HG02852 (cell line): ENCODE results near the gene NDE1.

ENCODE experiments used
- ATAC-seq: cut with Tn5 transposase; IDR thresholded peaks from one replicate; pipeline ENCODE4 v1.9.1; 2021; ENCODE audit warnings: mild to moderate bottlenecking, moderate library complexity; ENCODE audit not compliant: unreplicated experiment

The NDE1 gene

DNA sequence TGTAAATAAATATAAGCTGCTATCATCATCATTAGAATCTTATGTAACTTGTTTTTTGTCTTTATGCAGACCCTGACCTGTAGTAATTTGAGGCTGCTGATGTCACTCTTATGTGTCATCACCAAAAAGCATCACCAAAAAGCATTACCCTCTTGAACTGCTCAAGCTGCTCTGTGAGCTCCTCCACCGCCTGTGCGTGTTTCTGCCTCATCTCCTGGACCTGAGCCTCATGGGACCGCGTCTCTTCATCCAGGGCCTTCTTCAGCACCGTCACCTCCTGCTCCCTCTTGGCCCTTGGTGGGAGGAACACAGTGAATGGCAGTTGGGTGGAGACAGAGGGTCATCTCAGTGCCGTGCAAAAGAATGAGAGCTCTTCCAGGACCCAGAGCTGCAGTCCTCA is 82.4 kb downstream of the NDE1 start:
- no peak for ATAC-seq

DNA sequence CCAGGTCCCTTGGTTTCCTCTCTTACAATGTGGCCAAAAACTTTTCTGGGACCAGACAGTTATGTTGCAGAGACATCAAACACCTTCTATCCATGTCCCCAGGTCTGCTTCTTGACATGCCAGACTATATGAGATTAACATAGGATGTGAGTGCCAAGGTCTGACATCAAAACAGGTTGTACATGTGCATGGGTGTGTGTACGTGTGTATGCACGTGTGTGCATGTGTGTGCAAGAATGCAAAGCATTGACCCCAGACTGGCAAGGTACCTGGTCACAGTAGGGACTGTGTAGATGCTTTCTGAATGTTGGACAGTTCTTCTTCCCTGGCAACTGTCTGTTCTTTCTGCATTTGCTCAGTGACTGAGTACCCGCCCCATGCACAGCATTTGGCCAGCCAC is 85.6 kb downstream of the NDE1 start:
- no peak for ATAC-seq

DNA sequence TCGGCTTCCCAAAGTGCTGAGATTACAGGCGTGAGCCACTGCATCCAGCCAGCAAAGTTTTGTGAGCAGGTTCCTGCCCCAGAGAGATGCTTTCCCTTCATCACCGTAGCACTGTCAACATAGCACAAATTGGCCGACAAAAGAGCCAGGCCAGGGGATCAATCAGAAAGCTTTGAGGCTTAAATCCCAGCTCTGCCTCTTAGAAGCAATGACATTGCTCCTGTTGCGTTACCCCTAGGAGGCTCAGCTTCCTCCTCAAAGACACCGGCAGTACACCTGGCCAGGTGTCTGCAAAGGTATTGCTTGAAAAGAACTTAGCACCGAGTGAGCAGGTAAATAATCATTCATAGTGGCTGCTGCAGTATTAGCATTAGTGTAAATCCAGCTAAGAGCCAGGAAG is 86.5 kb downstream of the NDE1 start:
- no peak for ATAC-seq

DNA sequence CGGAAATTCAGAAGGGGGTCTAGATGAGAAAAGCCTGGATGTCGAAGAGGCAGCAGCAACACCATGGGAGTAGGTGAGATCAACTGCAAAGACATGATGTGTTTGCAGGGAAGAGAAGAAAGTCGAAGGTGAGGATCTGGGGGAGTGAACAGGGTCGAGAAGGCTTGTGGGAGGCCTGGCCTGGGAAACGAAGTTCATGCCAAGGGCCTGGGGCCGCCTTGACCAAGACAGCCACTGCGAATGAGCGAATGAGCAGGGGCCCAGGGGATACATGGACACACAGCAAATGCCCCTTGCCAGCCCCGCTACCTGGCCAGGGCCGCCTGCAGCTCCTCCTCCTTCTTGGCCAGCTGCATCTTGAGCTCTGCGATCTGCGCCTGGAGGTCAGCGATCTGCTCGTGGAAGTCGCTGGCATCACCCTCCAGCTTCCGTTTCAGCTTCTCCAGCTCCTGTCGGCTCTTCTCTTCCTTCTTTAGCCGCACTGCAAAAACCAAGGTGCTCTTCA is 87.1 kb downstream of the NDE1 start:
- no peak for ATAC-seq

DNA sequence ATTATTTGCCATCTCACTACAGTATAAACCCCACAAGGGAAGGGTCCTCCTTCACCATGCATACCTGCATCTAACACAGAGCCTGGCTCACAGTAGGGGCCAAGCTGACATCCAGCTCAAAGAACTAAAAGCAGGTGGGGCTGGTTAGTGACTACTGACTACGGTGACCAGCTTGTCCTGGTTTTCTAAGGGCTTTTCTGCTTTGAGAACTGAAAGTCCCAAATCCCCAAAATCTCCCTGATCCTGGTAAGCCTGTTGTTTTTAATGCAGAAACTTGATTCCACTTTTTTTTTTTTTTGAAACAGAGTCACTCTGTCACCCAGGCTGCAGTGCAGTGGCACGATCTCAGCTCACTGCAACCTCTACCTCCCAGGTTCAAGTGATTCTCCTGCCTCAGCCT is 89.4 kb downstream of the NDE1 start:
- ATAC-seq, result no peak

DNA sequence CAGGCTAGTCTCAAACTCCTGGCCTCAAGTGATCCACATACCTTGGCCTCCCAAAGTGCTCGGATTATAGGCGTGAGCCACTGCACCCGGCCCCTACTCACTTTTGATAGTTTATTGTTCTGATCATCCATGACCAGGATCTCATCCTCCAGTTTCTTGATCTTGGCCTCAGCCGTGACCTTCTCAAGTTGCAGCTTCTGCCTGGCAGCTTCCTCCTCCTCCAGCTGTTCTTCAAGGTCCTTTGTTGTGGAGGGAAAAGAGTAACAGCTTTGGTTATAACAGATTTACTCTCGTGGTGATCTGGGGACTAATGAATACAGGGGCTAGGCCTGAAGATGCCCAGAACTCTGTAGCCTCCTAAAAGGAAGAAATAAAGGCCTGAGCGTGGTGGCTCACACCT is 89.9 kb downstream of the NDE1 start:
- no peak for ATAC-seq

DNA sequence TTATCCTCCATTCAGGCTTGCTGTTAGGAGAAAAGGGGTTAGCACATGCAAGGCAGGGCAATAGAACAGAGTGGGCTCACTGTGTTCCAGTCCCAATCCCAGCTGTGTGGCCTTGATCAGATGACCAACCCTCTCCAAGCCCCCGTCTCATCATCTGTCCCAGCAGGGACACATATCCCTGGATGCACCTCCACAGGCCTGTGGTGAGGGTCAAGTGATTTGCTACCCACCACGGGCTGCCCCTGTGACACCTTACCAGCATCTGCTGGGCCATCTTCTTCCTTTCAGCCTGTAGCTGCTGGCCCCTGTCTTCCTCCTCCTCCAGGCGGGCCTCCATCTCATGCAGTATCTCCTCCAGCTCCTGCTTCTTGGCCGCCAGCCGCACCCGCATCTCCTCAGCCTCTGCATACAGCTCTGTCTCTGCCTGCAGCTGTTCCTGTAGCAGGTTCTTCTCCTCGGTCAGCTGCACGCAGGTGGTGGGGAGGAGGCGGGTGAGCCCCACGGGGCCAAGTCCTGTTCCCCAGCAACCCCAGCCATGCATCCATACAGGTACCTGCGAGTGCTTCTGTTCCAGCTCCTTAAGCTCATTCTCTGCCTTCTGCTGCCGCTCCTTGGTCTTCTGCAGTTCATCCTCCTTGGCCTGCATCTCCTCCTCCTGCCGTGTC is 91.3 kb downstream of the NDE1 start:
- ATAC-seq, result no peak

DNA sequence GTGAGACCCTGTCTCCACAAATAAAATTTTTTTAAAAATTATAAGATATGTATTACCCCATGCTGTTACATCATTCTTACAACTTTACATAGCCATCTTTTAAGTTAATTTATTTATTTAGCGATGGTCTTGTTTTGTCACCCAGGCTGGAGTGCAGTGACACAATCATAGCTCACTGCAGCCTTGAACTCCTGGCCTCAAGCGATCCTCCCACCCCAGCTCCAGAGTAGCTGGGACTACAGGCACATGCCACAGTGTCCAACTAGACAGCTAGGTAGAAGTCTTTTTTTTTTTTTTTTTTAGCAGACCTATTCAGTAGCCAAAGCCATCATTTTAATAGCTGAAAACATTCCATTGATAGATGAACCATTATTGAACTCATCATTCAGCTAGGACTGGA is 92.7 kb downstream of the NDE1 start:
- ATAC-seq, result no peak

DNA sequence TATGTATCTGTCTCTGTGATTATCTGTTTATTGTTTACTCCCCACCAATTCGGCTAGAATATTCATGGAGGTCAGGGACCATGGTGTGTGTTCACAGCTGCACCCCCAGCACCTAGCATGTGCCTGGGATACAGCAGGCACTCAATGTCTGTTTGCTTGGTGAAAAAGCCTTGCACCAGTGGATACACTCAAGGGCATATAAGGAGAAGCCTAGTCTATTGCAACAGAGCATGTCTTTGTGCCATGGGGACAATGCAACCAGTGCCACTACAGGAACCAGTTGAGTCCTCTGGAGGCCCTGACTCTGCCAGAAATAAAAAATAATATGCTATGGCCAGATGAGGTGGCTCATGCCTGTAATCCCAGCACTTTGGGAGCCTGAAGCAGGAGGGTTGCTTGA is 93.6 kb downstream of the NDE1 start:
- ATAC-seq, result no peak

DNA sequence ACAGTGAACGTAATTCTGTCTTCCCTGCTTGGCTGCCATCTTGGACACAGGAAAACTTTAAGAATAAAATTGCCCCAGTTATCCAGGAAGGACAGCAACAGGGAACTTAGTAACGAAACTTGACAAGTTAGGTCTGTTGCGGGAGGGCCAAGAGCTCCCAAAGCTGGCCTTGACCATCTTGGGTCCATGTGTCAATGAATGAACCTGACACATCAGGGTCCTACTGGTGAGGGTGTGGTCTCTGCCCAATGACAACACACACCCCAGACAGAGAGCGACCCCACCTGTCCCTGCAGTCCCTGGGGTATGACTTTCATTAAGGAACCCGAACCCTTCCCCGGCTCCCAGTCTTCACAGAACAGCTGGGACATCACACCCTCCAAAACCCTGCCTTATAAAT is 96.3 kb downstream of the NDE1 start:
- no peak for ATAC-seq

DNA sequence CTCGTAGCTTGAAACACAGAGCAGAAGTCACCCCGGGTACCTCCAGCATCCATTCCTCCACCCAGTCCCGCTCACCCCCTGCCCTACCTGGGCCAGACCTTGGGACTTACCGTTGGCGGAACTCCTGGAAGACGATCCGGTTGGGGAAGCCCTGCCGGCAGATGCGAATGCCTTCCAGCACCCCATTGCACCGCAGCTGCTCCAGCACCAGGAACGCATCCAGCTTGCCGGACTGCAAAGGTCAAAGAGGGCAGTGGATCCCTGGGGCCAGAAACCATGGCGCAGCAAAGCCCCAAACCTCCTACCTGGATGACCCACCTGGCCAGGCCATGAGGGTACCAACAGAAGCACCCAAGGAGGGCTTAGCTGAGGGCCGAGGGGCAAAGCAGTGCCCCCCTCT is 97.9 kb downstream of the NDE1 start:
- ATAC-seq, result no peak

DNA sequence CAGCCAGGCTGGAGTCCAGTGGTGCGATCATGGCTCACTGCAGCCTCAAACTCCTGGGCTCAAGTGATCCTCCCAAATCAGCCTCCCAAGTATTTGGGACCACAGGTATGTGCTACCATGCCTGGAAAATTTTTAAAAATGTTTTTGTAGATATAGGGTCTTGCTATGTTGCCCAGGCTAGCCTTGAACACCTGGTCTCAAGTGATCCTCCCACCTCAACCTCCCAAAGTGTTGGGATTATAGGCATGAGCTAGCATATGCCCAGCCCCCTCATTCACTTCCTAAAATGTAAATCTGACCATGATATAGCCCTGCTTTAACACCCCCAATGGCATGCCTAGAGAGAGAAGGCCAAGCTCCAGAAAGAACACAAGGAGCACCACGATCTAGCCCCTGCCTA is 98.6 kb downstream of the NDE1 start:
- ATAC-seq, result no peak

DNA sequence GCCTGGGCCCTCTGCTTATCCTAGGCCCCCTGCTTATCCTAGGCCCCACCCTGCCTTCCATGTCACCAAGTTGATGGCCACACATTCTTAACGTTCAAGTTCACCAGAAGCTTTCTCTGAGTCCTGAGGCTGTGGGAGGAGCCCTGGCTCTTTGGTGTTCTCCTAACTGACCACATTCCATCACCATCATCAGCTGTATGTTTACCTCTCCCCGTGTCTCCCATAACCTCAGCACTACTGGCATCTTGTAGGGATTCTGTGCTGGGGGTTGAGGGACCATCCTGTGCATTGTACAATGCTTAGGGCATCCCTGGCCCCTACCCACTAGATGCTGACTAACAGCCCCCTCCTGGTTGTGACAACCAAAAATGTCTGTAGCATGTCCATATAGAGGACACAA is 99.3 kb downstream of the NDE1 start:
- no peak for ATAC-seq

DNA sequence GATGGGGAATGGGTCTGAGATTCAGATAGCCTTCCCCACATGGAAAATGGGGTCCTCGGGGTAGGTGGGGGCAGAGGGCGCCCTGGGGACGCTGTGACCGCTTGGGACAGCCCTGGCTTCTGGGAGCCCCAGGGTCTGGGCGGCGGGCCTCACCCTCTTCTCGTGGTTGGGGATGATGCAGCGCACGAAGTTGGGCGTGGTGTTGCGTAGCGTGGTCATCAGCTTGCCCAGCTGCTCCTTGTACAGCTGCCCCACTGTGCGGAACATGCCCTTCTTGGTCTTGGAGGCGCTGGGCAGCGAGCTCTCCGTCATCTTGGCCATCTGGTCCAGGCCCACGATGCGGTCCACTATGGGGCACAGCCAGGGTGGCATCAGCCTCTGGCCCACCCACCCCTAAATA is 99.9 kb downstream of the NDE1 start:
- no peak for ATAC-seq

DNA sequence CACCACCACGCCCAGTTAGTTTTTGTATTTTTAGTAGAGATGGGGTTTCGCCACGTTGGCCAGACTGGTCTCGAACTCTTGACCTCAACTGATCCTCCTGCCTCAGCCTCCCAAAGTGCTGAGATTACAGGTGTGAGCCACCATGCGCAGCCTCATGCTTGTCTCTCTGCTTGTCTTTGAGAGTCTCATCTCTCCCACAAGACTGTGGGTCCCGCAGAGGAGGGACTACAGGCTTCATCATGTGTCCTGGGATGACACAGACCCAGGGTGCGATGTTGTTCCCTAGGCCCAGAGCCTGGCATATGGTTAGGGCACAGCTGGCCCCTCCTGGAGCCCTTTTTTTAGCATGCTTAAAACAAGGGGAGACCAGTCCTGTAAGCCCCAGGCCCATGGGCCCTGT is 101.9 kb downstream of the NDE1 start:
- ATAC-seq, result no peak

DNA sequence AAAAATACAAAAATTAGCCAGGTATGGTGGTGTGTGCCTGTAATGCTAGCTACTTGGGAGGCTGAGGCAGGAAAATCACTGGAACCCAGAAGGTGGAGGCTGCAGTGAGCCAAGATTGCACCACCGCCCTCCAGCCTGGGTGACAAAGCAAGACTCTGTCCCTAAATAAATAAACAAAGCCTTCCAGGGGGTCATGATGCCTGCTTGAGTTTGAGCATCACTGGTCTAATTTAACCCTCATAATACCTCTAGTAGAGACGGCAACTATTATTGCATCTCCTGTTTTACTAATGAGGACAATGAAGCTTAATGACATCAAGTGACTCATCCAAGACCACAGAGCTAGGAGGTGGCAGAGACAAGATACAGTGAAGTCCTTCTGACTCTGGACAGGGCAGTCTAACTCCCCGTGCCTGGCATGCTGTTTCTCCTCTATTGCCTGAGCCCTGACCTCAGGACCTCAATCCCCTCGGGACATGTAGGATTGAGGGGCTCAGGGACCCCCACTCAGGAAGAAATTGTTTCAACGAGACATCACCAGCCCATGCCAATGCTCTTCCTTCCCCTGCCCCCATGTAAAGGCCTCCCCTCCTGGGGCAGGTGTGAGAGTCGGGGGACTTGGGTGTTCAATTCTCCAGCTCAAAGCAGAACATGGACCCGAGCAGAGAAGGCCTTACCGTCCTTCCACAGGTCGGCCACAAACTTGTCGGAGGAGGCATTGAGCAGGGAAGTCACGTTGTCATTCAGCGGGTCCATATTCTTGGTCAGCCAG is 102.9 kb downstream of the NDE1 start:
- no peak for ATAC-seq

DNA sequence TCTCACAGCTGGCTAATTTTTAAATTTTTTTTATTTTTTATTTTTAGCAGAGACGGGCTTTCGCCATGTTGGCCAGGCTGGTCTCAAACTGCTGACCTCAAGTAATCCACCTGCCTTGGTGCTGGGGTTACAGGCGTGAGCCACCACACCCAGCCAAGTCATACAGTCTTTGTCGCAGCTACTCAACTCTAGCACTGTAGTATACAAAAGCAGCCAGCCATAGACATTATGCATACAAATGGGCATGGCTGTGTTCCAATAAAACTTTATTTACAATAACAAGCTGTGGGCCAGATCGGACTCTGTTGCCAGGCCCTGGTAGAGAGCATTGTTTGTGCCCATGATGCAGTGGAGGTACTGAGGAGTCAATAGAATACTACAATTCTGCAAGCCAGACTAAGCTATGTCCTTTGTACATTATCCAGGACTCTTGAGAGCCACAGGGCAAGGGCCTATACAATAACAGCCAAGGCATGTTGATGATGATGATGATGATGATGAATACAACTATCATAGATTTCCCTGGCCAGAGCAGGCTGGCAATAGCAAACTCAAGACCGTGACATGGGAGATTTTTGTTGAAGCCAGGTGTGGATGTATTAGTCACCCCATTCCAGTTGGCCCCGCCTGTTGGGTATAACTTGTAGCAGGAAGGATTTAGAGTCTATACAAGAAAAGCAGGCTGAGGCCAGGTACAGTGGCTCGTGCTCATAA is 104.9 kb downstream of the NDE1 start:
- ATAC-seq, result no peak

DNA sequence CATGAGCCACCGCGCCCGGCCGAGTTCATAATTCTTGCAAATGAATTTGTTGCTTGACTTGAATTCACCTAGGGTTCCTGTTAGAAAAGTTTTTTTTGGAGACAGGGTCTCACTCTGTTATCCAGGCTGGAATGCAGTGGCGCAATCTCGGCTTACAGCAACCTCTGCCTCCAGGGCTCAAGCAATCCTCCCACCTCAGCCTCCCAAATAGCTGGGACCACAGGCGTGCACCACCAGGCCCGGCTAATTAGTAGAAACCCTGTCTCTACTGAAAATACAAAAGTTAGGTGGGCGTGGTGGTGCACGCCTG is 107.0 kb downstream of the NDE1 start:
- no peak for ATAC-seq

DNA sequence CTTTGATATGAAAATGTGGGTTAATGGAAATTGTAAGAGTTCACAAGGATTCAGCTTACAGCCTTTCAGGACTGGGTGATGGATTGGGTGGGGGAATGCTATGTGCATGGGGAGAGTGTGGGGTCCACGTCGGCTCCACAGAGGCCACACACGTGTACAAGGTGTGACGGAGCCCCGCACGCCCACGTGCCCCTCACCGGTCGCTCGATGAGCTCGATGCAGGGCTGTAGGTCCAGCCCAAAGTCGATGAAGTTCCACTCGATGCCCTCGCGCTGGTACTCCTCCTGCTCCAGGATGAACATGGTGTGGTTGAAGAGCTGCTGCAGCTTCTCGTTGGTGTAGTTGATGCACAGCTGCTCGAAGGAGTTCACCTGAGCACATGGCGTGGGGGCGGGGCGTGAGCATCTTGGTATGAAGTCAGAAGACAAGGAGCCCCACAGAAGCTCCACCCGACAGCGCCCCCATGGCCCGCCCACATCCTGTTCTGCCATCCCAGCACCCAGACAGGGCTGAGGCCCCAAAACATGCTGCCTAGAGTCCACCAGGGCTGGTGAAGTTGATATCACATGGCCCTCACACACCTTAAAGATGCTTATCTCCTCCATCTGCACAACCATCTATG is 107.7 kb downstream of the NDE1 start:
- no peak for ATAC-seq

DNA sequence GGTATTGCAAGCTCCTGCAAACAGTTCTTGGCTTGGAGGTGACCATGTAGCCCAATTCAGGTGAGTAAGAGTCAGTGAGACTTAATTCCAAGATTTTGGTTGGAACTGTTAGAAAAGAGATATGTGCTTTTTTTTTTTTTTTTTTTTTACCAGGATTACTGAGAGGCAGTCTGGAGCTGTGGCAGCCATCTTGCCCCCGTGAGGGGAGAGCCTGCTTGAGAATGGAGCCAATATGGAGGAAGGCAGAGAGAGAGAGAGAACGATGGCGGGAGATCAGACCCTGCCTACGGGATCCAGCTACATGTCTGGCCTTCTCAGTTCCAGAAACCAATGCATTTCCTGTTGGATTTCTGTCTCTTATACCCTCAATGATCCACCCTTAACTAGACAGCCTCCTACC is 109.0 kb downstream of the NDE1 start:
- ATAC-seq, result no peak

DNA sequence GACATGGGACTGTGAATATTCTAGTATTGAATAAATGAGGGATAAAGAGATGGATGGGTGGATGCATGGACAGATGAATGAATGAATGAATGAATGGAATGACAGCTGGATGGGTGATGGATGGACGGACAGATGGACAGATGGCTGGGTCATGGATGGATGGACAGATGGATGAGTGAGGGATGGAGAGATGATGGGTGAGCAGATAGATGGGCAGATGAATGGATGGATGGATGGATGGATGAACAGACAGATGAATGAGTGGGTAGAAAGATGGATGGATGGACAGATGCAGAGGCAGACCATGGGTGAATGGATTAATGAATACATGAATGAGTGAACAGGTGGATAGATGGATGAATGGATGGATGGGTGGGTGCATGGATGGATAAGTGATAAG is 110.1 kb downstream of the NDE1 start:
- ATAC-seq, result no peak

DNA sequence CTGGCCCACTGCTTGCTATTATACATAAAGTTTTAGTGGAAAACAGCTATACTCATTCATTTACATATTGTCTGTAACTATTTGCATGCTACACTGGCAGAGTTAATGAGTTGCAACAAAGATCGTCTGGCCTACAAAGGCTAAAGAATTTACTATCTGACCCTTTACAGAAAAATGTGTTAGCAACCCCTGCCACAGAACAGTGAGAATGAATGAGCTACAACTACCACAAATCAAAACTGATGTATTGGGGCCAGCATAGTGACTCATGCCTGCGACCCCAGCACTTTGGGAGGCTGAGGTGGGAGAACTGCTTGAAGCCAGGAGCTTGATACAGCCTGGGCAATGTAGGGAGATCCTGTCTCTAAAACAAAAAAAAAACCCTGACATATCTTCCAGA is 114.1 kb downstream of the NDE1 start:
- no peak for ATAC-seq
